Neural cell (in vitro differentiated cells): ENCODE results near the gene KLHL35.

Experiments used
- EP300 ChIP-seq: fragments of 450-650 bp; conservative IDR thresholded peaks from 2 replicates; pipeline ENCODE4 v1.6.1; 2014; ENCODE audit warnings: antibody characterized with exemption, mild to moderate bottlenecking, moderate library complexity; ENCODE audit not compliant: poor library complexity, severe bottlenecking
- EZH2 ChIP-seq: fragments of 200-600, 300-800 bp; shearing (Covaris generic), sonication (generic); IDR thresholded peaks from 2 replicates; pipeline ENCODE4 v1.6.1; 2014; ENCODE audit warnings: antibody characterized with exemption, low read length, borderline replicate concordance, mild to moderate bottlenecking; ENCODE audit not compliant: insufficient read depth, poor library complexity, severe bottlenecking
- POLR2AphosphoS5 ChIP-seq: IDR thresholded peaks from 2 replicates; pipeline ENCODE4 v1.6.1; 2012
- RAD21 ChIP-seq: fragments of 450-650 bp; conservative IDR thresholded peaks from 2 replicates; pipeline ENCODE4 v1.6.1; 2014; ENCODE audit warnings: antibody characterized with exemption, mild to moderate bottlenecking, moderate library complexity
- SMC3 ChIP-seq: fragments of 450-650 bp; conservative IDR thresholded peaks from 2 replicates; pipeline ENCODE4 v1.6.1; 2014; ENCODE audit warnings: antibody characterized with exemption, mild to moderate bottlenecking, moderate library complexity; ENCODE audit not compliant: poor library complexity
- TAF1 ChIP-seq: IDR thresholded peaks from 2 replicates; pipeline ENCODE4 v1.6.1; 2012; ENCODE audit warnings: low read depth
- TF ChIP-seq, protein P1 (sequence below): fragments of 450-650 bp; IDR thresholded peaks from 2 replicates; pipeline ENCODE4 v1.5.1; 2014; ENCODE audit warnings: antibody characterized with exemption, mild to moderate bottlenecking, moderate library complexity; ENCODE audit not compliant: poor library complexity, severe bottlenecking
- TF ChIP-seq, protein P2 (sequence below): IDR thresholded peaks from 2 replicates; pipeline ENCODE4 v1.6.1; 2012; ENCODE audit warnings: borderline replicate concordance

DNA sequence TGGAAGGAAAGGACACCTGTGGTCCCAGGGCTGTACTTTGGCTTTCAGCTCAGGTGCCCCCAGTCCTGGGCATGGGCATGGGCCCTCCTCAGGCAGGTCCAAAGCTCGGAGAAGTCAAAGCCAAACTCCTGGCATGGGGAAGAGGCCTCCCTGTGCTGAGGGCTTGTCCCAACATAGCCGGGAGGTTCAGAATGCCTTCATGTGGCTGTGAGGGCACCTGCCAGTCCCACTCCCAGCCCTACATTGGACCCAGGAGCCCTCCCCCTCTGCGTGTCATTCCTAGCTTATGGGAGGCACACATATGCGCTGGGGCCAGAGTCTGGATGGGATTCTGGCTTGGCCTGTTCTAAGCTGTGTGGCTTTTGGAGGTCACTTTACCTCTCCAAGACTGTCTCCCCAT is 1.0 kb upstream of the KLHL35 start:
- TF ChIP-seq, protein P1, sequence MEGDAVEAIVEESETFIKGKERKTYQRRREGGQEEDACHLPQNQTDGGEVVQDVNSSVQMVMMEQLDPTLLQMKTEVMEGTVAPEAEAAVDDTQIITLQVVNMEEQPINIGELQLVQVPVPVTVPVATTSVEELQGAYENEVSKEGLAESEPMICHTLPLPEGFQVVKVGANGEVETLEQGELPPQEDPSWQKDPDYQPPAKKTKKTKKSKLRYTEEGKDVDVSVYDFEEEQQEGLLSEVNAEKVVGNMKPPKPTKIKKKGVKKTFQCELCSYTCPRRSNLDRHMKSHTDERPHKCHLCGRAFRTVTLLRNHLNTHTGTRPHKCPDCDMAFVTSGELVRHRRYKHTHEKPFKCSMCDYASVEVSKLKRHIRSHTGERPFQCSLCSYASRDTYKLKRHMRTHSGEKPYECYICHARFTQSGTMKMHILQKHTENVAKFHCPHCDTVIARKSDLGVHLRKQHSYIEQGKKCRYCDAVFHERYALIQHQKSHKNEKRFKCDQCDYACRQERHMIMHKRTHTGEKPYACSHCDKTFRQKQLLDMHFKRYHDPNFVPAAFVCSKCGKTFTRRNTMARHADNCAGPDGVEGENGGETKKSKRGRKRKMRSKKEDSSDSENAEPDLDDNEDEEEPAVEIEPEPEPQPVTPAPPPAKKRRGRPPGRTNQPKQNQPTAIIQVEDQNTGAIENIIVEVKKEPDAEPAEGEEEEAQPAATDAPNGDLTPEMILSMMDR = no peak
- TF ChIP-seq, protein P2, sequence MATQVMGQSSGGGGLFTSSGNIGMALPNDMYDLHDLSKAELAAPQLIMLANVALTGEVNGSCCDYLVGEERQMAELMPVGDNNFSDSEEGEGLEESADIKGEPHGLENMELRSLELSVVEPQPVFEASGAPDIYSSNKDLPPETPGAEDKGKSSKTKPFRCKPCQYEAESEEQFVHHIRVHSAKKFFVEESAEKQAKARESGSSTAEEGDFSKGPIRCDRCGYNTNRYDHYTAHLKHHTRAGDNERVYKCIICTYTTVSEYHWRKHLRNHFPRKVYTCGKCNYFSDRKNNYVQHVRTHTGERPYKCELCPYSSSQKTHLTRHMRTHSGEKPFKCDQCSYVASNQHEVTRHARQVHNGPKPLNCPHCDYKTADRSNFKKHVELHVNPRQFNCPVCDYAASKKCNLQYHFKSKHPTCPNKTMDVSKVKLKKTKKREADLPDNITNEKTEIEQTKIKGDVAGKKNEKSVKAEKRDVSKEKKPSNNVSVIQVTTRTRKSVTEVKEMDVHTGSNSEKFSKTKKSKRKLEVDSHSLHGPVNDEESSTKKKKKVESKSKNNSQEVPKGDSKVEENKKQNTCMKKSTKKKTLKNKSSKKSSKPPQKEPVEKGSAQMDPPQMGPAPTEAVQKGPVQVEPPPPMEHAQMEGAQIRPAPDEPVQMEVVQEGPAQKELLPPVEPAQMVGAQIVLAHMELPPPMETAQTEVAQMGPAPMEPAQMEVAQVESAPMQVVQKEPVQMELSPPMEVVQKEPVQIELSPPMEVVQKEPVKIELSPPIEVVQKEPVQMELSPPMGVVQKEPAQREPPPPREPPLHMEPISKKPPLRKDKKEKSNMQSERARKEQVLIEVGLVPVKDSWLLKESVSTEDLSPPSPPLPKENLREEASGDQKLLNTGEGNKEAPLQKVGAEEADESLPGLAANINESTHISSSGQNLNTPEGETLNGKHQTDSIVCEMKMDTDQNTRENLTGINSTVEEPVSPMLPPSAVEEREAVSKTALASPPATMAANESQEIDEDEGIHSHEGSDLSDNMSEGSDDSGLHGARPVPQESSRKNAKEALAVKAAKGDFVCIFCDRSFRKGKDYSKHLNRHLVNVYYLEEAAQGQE = no peak
- no peak for TF ChIP-seq RAD21
- no peak for TF ChIP-seq EZH2
- TF ChIP-seq EP300 = no peak
- TF ChIP-seq SMC3 = no peak
- no peak for TF ChIP-seq POLR2AphosphoS5
- no peak for TF ChIP-seq TAF1
